DOHH2 (cell line): Measurements from ENCODE around the gene RASSF10.

Experiments used
- EZH2phosphoT487 ChIP-seq: fragments of 200-600 bp; sonication (generic); IDR thresholded peaks from 2 replicates; pipeline ENCODE4 v1.6.1; 2017; ENCODE audit warnings: borderline replicate concordance, mild to moderate bottlenecking, antibody characterized with exemption, low read length, moderate library complexity, mixed read lengths
- TF ChIP-seq, protein P1 (sequence below): fragments of 200-600 bp; sonication (generic); IDR thresholded peaks from one replicate; pipeline ENCODE4 v1.5.1; 2014; ENCODE audit warnings: antibody characterized with exemption, mild to moderate bottlenecking, low read depth, low read length; ENCODE audit not compliant: poor library complexity, severe bottlenecking

GRCh38 chr11:13045734-13046133 is 36.6 kb downstream of the RASSF10 start:
- TF ChIP-seq, protein P1, sequence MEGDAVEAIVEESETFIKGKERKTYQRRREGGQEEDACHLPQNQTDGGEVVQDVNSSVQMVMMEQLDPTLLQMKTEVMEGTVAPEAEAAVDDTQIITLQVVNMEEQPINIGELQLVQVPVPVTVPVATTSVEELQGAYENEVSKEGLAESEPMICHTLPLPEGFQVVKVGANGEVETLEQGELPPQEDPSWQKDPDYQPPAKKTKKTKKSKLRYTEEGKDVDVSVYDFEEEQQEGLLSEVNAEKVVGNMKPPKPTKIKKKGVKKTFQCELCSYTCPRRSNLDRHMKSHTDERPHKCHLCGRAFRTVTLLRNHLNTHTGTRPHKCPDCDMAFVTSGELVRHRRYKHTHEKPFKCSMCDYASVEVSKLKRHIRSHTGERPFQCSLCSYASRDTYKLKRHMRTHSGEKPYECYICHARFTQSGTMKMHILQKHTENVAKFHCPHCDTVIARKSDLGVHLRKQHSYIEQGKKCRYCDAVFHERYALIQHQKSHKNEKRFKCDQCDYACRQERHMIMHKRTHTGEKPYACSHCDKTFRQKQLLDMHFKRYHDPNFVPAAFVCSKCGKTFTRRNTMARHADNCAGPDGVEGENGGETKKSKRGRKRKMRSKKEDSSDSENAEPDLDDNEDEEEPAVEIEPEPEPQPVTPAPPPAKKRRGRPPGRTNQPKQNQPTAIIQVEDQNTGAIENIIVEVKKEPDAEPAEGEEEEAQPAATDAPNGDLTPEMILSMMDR, result no peak
- no peak for TF ChIP-seq EZH2phosphoT487
